ENCODE measurements around the gene HNF4A.

The HNF4A gene

DNA sequence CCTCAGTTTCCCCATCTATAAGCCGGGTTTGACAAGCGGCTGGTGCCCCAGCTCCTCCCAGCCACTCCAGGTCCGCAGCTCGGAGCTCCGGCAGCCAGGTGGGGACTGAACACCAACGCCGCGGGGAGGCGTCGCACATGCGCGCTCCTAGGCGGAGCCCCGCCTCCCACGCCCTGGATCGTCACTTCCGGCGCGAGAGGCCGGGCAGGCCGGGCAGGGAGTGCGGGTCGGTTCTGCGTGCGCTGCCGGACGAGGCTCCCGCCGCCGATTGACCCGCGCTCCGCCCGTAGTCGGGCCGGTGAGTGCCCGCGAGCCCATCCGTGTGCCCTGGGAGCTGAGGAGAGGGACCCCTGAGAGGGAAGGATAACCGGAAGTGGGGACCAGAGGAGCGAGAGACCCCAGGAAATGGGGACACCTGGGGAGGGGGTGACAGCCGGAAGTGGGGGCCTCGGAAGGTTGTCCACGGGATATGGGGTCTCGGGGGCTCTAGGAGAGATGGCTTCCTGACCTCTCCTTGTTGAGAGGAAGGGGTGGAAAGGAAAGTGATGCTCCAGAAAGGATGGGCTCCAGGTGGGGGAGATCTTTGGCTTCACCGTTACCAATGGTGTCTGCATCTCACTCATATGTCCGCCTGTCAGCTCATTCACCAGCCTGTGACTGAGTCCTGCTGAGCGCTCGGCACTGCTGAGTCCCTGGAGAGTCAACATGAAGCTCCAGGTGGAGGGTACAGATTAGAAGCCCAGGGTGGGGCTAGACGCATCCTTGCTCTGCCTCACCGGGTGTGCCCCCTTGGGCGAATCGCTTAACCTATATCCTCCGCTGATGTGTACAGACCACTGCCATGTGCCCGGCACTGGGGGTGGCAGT is 120.4 kb downstream of the HNF4A start, which contains the start of gene TTPAL:
TTPAL (plus strand) TSS at position 181 of the 867 bp plus-strand sequence. CDS start 4,126 bp downstream, outside the sequence.
- no peak for DNase-seq

DNA sequence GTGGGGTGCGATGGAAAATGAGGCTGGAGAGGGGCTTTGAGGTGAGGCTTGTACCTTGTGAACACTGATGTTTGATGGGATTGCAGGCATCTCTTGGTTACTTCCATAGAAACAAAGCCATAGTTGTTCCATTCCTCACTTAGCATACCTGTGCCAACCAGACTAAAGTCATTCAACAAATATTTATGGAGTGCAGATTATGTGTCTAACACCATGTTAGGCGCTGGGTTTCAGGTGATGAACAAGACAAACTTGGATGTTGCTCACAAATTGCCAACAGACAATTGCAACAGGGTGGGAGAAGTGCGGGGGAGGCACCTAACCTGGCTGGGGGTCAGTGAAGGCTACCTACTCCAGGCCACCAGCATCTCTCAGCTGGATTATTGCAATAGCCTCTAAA is 121.7 kb downstream of the HNF4A start:
- DNase-seq = no peak

DNA sequence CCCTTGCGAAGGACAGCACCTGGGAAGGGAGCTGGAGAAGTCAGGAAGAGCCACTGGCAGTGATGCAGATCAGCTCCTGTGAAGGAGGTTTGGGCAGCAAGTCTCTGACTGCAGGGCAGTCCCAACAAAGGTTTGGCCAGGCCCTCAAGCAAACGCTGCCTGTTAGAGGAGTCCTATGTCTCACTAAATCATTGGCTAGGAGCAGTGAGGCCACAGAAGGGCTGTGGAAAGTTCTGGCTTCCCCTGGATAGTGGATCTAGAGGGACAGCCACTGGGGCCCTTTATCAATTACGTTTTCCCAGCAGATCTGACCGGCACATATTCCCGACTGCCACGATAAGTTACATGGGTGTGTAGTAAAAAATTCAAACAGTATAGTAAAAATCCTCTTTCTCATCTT is 122.7 kb downstream of the HNF4A start:
- DNase-seq = no peak

DNA sequence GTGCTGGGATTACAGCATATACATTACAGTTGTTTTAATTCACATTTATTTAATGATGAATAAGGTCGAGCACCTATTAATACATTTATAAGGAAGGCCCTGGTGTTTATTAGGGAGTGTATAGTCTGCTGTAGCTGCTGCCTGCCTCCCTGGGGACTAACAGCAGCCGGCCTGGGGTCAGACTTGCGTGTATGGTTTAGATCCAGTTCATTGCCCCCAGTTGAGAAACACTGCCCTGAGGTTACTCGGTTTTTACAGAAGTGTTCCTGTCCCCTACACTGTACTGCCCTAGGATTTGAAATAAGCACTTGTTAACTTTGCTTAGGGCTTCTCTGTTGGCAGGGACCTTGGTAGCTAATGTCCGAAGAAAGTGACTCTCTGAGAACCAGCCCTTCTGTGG is 124.1 kb downstream of the HNF4A start:
- no peak for DNase-seq

DNA sequence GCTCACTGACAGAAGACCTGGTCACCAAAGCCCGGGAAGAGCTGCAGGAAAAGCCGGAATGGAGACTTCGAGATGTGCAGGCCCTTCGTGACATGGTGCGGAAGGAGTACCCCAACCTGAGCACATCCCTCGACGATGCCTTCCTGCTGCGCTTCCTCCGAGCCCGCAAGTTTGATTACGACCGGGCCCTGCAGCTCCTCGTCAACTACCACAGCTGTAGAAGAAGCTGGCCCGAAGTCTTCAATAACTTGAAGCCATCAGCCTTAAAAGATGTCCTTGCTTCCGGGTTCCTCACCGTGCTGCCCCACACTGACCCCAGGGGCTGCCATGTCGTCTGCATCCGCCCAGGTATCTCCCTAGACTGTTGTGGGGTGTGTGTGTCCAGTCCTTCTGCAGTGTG is 124.6 kb downstream of the HNF4A start:
- DNase-seq = no peak

DNA sequence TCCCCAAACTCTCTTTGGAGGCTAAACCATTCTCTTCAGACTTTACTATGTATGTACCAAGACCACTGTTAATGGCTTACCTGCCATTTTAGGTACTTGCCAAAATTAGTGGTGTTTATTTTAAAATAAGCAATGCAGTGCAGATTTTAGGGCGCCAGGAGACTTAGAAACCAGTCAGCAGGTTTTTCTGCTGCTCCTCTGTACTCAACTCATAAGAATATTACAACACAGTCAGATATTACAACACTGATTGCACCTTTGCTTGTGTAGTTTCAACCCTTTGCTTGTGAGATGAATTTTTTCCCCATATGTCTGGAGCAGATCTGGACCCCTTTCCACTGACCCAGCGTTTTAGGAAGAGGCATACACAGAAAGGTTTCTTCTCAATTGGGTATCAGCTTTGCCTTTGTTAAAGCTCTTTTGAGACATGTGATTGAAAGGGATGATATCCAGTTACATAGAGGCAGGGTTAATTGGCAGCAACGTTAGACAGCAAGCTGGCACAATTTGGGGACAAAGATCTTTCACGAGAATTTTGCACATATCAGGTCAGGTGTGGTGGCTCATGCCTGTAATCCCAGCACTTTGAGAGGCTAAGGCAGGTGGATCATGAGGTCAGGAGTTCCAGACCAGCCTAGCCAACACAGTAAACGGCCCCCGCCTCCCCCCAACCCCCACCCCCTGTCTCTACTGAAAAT is 126.4 kb downstream of the HNF4A start:
- DNase-seq = no peak

DNA sequence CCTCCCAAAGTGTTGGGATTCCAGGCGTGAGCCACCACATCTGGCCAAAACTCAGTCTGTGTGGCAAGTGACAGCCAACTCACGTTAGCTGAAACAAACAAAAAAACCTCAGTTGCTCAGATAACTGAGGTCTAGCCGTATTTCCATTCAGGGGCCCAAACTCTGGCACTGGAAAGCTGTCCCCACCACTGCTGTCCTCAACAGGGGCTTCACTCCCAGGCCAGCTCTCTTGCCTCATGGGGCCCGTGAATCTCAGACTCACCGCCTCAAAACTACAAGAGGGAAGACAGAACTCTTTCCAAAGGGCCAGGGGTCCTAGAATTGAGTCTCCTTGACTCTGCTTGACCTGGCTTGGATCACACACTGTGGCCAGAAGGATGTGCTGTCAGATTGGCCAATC is 127.6 kb downstream of the HNF4A start:
- no peak for DNase-seq

All from cortex of kidney (tissue), 1 donor.